GM23338 (cell line): Measurements from ENCODE around the gene GLB1L3. TPM values are rescaled to one million over a fixed set of nuclear protein-coding genes. Genes with fewer than 3 reads are reported as not detected.

Experiments used
- CREB1 ChIP-seq: fragments of 250-450 bp; sonication (Bioruptor Pico); IDR thresholded peaks from 2 replicates; pipeline ENCODE4 v1.5.0; 2020; ENCODE audit warnings: low read depth, mild to moderate bottlenecking, moderate library complexity
- EZH2 ChIP-seq: fragments of 200-600 bp; sonication (generic); IDR thresholded peaks from one replicate; pipeline ENCODE4 v1.8.0; 2017; ENCODE audit warnings: antibody characterized with exemption, mild to moderate bottlenecking, low read depth; ENCODE audit not compliant: unreplicated experiment
- EZH2phosphoT487 ChIP-seq: fragments of 200-600 bp; sonication (generic); IDR thresholded peaks from one replicate; pipeline ENCODE4 v1.8.1; 2018; ENCODE audit warnings: antibody characterized with exemption; ENCODE audit not compliant: unreplicated experiment
- JUNB ChIP-seq: IDR thresholded peaks from one replicate; pipeline ENCODE4 v1.6.1; 2016; ENCODE audit warnings: antibody characterized with exemption; ENCODE audit not compliant: unreplicated experiment
- NANOG ChIP-seq: IDR thresholded peaks from 2 replicates; pipeline ENCODE4 v1.6.1; 2016; ENCODE audit warnings: antibody characterized with exemption, borderline replicate concordance
- ZNF331 ChIP-seq: fragments of 250-450 bp; sonication (Bioruptor Pico); IDR thresholded peaks from 2 replicates; pipeline ENCODE4 v1.5.0; 2020; ENCODE audit warnings: low read depth, mild to moderate bottlenecking, moderate library complexity
- polyA plus RNA-seq: library from polyadenylated mRNA; unstranded; fragments of >200 nt; fragmentation: Nextera tagmentation; extraction: Ambion mirVana; gene quantifications from 2 replicates; pipeline ENCODE4 v1.2.1, GENCODE V29; 2016
- total RNA-seq: library from RNA; depleted of rRNA; stranded (reverse); fragments of >200 nt; shearing (Covaris generic); gene quantifications from 2 replicates; pipeline ENCODE4 v1.2.3, GENCODE V29; 2014
- TF ChIP-seq, protein P1 (sequence below): fragments of 250-450 bp; sonication (Bioruptor Pico); IDR thresholded peaks from 2 replicates; pipeline ENCODE4 v1.5.0; 2020; ENCODE audit warnings: mild to moderate bottlenecking, moderate library complexity
- TF ChIP-seq, protein P2 (sequence below): IDR thresholded peaks from 2 replicates; pipeline ENCODE4 v1.6.1; 2016; ENCODE audit warnings: antibody characterized with exemption
- TF ChIP-seq, protein P3 (sequence below), 2 experiments: fragments of 200-600 bp in 1 of 2; sonication (generic) in 1 of 2; conservative IDR thresholded peaks; 2 replicates each; pipeline versions ENCODE4 v1.5.1 to v1.6.1; 2016 to 2017; ENCODE audit warnings: antibody characterized with exemption in 2 of 2, low read depth in 2 of 2, mild to moderate bottlenecking in 2 of 2, moderate library complexity in 1 of 2

The GLB1L3 gene
- total and polyA plus RNA-seq, 2 experiments from 2014 or later = 28.8 to 33.1 TPM

DNA sequence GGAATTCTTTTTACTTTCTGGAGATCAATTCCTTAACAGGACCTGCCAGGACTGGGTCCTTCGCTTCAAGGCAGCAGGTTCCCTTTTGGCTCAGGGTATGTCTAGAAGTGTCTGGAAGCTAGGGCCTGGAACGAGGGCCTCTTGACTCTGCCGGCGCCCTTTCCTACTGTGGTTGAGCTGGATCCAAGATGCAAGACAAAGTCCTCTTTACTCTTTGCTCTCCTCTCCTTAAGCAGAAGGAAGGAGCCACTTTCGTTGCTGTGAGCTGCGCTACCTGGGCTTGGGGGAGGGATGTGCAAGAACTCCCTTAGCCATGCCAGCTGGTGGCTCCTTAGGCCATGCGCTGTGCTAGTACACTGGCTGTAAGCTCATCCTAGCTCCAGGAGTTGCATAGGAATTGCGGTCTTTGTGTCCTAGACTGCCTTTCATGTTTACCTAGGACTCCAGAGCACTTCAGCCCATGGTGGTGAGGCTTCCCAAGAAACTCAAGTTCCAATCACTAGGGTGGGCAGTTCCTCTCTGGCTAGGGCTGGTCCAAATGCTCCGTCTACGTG lies 73.7 kb downstream of the GLB1L3 start (continued):
- TF ChIP-seq, protein P1, sequence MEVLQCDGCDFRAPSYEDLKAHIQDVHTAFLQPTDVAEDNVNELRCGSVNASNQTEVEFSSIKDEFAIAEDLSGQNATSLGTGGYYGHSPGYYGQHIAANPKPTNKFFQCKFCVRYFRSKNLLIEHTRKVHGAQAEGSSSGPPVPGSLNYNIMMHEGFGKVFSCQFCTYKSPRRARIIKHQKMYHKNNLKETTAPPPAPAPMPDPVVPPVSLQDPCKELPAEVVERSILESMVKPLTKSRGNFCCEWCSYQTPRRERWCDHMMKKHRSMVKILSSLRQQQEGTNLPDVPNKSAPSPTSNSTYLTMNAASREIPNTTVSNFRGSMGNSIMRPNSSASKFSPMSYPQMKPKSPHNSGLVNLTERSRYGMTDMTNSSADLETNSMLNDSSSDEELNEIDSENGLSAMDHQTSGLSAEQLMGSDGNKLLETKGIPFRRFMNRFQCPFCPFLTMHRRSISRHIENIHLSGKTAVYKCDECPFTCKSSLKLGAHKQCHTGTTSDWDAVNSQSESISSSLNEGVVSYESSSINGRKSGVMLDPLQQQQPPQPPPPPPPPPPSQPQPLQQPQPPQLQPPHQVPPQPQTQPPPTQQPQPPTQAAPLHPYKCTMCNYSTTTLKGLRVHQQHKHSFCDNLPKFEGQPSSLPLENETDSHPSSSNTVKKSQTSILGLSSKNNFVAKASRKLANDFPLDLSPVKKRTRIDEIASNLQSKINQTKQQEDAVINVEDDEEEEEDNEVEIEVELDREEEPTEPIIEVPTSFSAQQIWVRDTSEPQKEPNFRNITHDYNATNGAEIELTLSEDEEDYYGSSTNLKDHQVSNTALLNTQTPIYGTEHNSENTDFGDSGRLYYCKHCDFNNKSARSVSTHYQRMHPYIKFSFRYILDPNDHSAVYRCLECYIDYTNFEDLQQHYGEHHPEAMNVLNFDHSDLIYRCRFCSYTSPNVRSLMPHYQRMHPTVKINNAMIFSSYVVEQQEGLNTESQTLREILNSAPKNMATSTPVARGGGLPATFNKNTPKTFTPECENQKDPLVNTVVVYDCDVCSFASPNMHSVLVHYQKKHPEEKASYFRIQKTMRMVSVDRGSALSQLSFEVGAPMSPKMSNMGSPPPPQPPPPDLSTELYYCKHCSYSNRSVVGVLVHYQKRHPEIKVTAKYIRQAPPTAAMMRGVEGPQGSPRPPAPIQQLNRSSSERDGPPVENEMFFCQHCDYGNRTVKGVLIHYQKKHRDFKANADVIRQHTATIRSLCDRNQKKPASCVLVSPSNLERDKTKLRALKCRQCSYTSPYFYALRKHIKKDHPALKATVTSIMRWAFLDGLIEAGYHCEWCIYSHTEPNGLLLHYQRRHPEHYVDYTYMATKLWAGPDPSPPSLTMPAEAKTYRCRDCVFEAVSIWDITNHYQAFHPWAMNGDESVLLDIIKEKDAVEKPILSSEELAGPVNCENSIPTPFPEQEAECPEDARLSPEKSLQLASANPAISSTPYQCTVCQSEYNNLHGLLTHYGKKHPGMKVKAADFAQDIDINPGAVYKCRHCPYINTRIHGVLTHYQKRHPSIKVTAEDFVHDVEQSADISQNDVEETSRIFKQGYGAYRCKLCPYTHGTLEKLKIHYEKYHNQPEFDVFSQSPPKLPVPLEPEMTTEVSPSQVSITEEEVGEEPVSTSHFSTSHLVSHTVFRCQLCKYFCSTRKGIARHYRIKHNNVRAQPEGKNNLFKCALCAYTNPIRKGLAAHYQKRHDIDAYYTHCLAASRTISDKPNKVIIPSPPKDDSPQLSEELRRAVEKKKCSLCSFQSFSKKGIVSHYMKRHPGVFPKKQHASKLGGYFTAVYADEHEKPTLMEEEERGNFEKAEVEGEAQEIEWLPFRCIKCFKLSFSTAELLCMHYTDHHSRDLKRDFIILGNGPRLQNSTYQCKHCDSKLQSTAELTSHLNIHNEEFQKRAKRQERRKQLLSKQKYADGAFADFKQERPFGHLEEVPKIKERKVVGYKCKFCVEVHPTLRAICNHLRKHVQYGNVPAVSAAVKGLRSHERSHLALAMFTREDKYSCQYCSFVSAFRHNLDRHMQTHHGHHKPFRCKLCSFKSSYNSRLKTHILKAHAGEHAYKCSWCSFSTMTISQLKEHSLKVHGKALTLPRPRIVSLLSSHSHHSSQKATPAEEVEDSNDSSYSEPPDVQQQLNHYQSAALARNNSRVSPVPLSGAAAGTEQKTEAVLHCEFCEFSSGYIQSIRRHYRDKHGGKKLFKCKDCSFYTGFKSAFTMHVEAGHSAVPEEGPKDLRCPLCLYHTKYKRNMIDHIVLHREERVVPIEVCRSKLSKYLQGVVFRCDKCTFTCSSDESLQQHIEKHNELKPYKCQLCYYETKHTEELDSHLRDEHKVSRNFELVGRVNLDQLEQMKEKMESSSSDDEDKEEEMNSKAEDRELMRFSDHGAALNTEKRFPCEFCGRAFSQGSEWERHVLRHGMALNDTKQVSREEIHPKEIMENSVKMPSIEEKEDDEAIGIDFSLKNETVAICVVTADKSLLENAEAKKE = no peak
- TF ChIP-seq, protein P2, sequence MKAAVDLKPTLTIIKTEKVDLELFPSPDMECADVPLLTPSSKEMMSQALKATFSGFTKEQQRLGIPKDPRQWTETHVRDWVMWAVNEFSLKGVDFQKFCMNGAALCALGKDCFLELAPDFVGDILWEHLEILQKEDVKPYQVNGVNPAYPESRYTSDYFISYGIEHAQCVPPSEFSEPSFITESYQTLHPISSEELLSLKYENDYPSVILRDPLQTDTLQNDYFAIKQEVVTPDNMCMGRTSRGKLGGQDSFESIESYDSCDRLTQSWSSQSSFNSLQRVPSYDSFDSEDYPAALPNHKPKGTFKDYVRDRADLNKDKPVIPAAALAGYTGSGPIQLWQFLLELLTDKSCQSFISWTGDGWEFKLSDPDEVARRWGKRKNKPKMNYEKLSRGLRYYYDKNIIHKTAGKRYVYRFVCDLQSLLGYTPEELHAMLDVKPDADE = no peak
- TF ChIP-seq EZH2 (no peak), NANOG (no peak), EZH2phosphoT487 (no peak), JUNB (no peak), CREB1 (no peak), ZNF331 (CRISPR knock-in tag) (no peak)
- TF ChIP-seq, protein P3, sequence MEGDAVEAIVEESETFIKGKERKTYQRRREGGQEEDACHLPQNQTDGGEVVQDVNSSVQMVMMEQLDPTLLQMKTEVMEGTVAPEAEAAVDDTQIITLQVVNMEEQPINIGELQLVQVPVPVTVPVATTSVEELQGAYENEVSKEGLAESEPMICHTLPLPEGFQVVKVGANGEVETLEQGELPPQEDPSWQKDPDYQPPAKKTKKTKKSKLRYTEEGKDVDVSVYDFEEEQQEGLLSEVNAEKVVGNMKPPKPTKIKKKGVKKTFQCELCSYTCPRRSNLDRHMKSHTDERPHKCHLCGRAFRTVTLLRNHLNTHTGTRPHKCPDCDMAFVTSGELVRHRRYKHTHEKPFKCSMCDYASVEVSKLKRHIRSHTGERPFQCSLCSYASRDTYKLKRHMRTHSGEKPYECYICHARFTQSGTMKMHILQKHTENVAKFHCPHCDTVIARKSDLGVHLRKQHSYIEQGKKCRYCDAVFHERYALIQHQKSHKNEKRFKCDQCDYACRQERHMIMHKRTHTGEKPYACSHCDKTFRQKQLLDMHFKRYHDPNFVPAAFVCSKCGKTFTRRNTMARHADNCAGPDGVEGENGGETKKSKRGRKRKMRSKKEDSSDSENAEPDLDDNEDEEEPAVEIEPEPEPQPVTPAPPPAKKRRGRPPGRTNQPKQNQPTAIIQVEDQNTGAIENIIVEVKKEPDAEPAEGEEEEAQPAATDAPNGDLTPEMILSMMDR (conservative IDR thresholded peaks at IDR 0.05; ENCODE audit: low read depth in 2 of 2) = no peak
